GM10248 (cell line): ENCODE results near the gene CALD1.

ENCODE experiments used
- CTCF ChIA-PET: fragments of 300-600 bp; sonication (Branson Sonifier 250); formaldehyde crosslinking; extraction: SDS; loops from one replicate; lab custom pipeline; 2021; ENCODE audit warnings: antibody characterized with exemption; lab: Yijun Ruan, JAX
- POLR2A ChIA-PET: fragments of 350-650 bp; sonication (Branson Sonifier 250); formaldehyde crosslinking; extraction: SDS; loops from one replicate; lab custom pipeline; 2020; ENCODE audit warnings: antibody characterized with exemption; lab: Yijun Ruan, JAX
- DNase-seq: peaks from one replicate; pipeline ENCODE4 v3.0.0; 2012; ENCODE audit errors: extremely low spot score
- TF ChIP-seq, protein P1 (sequence below): IDR thresholded peaks from 2 replicates; pipeline ENCODE4 v1.5.1; 2012; ENCODE audit warnings: mild to moderate bottlenecking, low read depth; ENCODE audit errors: extremely low read depth, missing control alignments, control extremely low read depth

The CALD1 gene

GRCh38 chr7:134941952-134942351 is 162.5 kb downstream of the CALD1 start:
- CTCF ChIA-PET: interaction anchor here (0.7 to 1.7 kb wide), 4 partner anchors 8 to 309 kb away, joined by 3 to 10 read pairs (median 4); no protein-coding TSS in a partner anchor
- POLR2A ChIA-PET: no interaction called here
- DNase-seq: no peak
- TF ChIP-seq, protein P1, sequence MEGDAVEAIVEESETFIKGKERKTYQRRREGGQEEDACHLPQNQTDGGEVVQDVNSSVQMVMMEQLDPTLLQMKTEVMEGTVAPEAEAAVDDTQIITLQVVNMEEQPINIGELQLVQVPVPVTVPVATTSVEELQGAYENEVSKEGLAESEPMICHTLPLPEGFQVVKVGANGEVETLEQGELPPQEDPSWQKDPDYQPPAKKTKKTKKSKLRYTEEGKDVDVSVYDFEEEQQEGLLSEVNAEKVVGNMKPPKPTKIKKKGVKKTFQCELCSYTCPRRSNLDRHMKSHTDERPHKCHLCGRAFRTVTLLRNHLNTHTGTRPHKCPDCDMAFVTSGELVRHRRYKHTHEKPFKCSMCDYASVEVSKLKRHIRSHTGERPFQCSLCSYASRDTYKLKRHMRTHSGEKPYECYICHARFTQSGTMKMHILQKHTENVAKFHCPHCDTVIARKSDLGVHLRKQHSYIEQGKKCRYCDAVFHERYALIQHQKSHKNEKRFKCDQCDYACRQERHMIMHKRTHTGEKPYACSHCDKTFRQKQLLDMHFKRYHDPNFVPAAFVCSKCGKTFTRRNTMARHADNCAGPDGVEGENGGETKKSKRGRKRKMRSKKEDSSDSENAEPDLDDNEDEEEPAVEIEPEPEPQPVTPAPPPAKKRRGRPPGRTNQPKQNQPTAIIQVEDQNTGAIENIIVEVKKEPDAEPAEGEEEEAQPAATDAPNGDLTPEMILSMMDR: no peak

GRCh38 chr7:134942690-134943466 is 163.4 kb downstream of the CALD1 start:
- POLR2A ChIA-PET: interaction anchor here (0.6 kb wide), 1 partner anchor 407 kb away, joined by 5 read pairs; no protein-coding TSS in a partner anchor
- CTCF ChIA-PET: interaction anchor here (0.7 to 1.7 kb wide), 8 partner anchors 9 to 313 kb away, joined by 3 to 10 read pairs (median 3); no protein-coding TSS in a partner anchor
- no peak for DNase-seq
- TF ChIP-seq, protein P1: no peak

GRCh38 chr7:134943785-134944400 is 164.5 kb downstream of the CALD1 start:
- DNase-seq: peak; percentile 43
- ChIA-PET CTCF (interaction anchor here (0.6 to 2.2 kb wide), 7 partner anchors 13 to 314 kb away, joined by 3 to 14 read pairs (median 3); no protein-coding TSS in a partner anchor), POLR2A (no interaction called here)
- TF ChIP-seq, protein P1: peak; percentile 40

DNA sequence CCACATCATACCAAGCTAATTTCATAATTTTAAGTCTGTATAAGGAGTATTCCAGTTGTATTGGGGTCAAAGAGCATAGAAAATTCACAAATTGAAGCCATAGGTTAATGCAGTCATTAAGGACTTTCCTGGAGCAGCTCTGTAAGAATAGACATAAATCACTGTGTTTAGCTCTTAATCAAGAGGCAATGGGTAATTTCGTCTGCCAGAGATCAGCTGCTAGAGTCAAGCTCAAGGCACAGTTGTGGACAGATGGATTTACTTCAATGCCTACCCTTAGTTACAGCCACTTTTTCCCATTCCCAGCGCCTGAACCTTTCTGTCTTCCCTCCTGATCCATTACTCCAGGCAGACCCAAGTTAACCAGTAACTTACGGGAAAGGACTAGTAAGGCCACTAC is 166.3 kb downstream of the CALD1 start:
- TF ChIP-seq, protein P1: no peak
- ChIA-PET POLR2A (no interaction called here), CTCF (interaction anchor here (0.7 to 2.2 kb wide), 6 partner anchors 8 to 432 kb away, joined by 3 to 14 read pairs (median 3); no protein-coding TSS in a partner anchor)
- no peak for DNase-seq

GRCh38 chr7:134946260-134946659 is 166.8 kb downstream of the CALD1 start:
- TF ChIP-seq, protein P1: no peak
- ChIA-PET POLR2A (no interaction called here), CTCF (no interaction called here)
- DNase-seq: no peak

- POLR2A ChIA-PET: no interaction called here
- CTCF ChIA-PET: interaction anchor here (0.6 to 0.9 kb wide), 2 partner anchors 313 to 314 kb away, joined by 3 read pairs; no protein-coding TSS in a partner anchor
- no peak for DNase-seq
- TF ChIP-seq, protein P1: no peak
These were observed 167.9 kb downstream of the CALD1 start for GRCh38 chr7:134947329-134947728.
